H9 (cell line): ENCODE results near the gene TCFL5. TPM values are rescaled to one million over a fixed set of nuclear protein-coding genes. Genes with fewer than 3 reads are reported as not detected.

Experiments used
- DNase-seq: peaks from one replicate; pipeline ENCODE4 v3.0.0-alpha.2; 2017
- H2AFZ ChIP-seq: one replicate; pipeline ENCODE4 v1.6.1; 2013; ENCODE audit warnings: mild to moderate bottlenecking, low read length, control low read depth, moderate library complexity
- H2AK5ac ChIP-seq: 2 replicates; pipeline ENCODE4 v1.6.1; 2013; ENCODE audit warnings: low read length, control low read depth, mixed read lengths; ENCODE audit not compliant: insufficient read length
- H2BK120ac ChIP-seq: one replicate; pipeline ENCODE4 v1.6.1; 2013; ENCODE audit warnings: low read depth, mild to moderate bottlenecking, low read length, control low read depth, inconsistent platforms; ENCODE audit not compliant: poor library complexity, severe bottlenecking
- H2BK12ac ChIP-seq: 2 replicates; pipeline ENCODE4 v1.6.1; 2013; ENCODE audit warnings: low read length, control low read depth, mixed read lengths, low read depth; ENCODE audit not compliant: insufficient read length
- H2BK15ac ChIP-seq: 2 replicates; pipeline ENCODE4 v1.6.1; 2013; ENCODE audit warnings: low read depth, low read length, control low read depth
- H2BK20ac ChIP-seq: one replicate; pipeline ENCODE4 v1.6.1; 2013; ENCODE audit warnings: low read depth, mild to moderate bottlenecking, low read length, control low read depth, inconsistent platforms; ENCODE audit not compliant: poor library complexity, severe bottlenecking
- H2BK5ac ChIP-seq: 2 replicates; pipeline ENCODE4 v1.6.1; 2013; ENCODE audit warnings: low read length, control low read depth, mixed read lengths; ENCODE audit not compliant: insufficient read length
- H3K14ac ChIP-seq: 2 replicates; pipeline ENCODE4 v1.6.1; 2013; ENCODE audit warnings: low read length, control low read depth; ENCODE audit not compliant: insufficient read depth
- H3K18ac ChIP-seq: 2 replicates; pipeline ENCODE4 v1.6.1; 2013; ENCODE audit warnings: low read depth, mild to moderate bottlenecking, mixed read lengths, low read length, control low read depth; ENCODE audit not compliant: insufficient read length
- H3K23ac ChIP-seq: 2 replicates; pipeline ENCODE4 v1.6.1; 2013; ENCODE audit warnings: low read length, control low read depth, mixed read lengths, low read depth; ENCODE audit not compliant: insufficient read length
- H3K23me2 ChIP-seq: 2 replicates; pipeline ENCODE4 v1.6.1; 2013; ENCODE audit warnings: low read depth, mild to moderate bottlenecking, mixed read lengths, low read length, control low read depth; ENCODE audit not compliant: insufficient read length, poor library complexity, severe bottlenecking
- H3K27ac ChIP-seq: 2 replicates; pipeline ENCODE4 v1.5.1; 2013; ENCODE audit warnings: low read length, control low read depth, mixed read lengths, low read depth; ENCODE audit not compliant: insufficient read length
- H3K27me3 ChIP-seq: 2 replicates; pipeline ENCODE4 v1.6.1; 2013; ENCODE audit warnings: low read length, control low read depth, inconsistent platforms; ENCODE audit not compliant: insufficient read depth
- H3K4ac ChIP-seq: 2 replicates; pipeline ENCODE4 v1.6.1; 2013; ENCODE audit warnings: low read depth, mild to moderate bottlenecking, control low read depth, inconsistent platforms, low read length, moderate library complexity
- H3K4me1 ChIP-seq: 2 replicates; pipeline ENCODE4 v1.6.1; 2013; ENCODE audit warnings: low read length, control low read depth, inconsistent platforms; ENCODE audit not compliant: insufficient read depth
- H3K4me2 ChIP-seq: 2 replicates; pipeline ENCODE4 v1.6.1; 2013; ENCODE audit warnings: low read length, control low read depth, mixed read lengths; ENCODE audit not compliant: insufficient read length, insufficient read depth
- H3K56ac ChIP-seq: 2 replicates; pipeline ENCODE4 v1.6.1; 2013; ENCODE audit warnings: low read depth, mild to moderate bottlenecking, mixed read lengths, low read length, control low read depth; ENCODE audit not compliant: insufficient read length
- H3K79me1 ChIP-seq: 2 replicates; pipeline ENCODE4 v1.6.1; 2013; ENCODE audit warnings: low read depth, mild to moderate bottlenecking, moderate library complexity, low read length, control low read depth, inconsistent platforms; ENCODE audit not compliant: insufficient read depth, poor library complexity, severe bottlenecking
- H3K79me2 ChIP-seq: 2 replicates; pipeline ENCODE4 v1.6.1; 2013; ENCODE audit warnings: low read length, control low read depth, inconsistent platforms; ENCODE audit not compliant: insufficient read depth
- H3K9ac ChIP-seq: 2 replicates; pipeline ENCODE4 v1.6.1; 2013; ENCODE audit warnings: low read length, control low read depth, mixed read lengths; ENCODE audit not compliant: insufficient read length; ENCODE audit errors: extremely low read depth
- H3K9me3 ChIP-seq: one replicate; pipeline ENCODE4 v1.6.1; 2013; ENCODE audit warnings: low read depth, low read length, inconsistent platforms; ENCODE audit not compliant: control insufficient read depth
- H3T11ph ChIP-seq: one replicate; pipeline ENCODE4 v1.6.1; 2013; ENCODE audit warnings: mild to moderate bottlenecking, low read length, control low read depth, inconsistent platforms
- H4K20me1 ChIP-seq: one replicate; pipeline ENCODE4 v1.6.1; 2013; ENCODE audit not compliant: control insufficient read depth, insufficient read length, insufficient read depth
- H4K5ac ChIP-seq: 2 replicates; pipeline ENCODE4 v1.6.1; 2013; ENCODE audit warnings: low read depth, mild to moderate bottlenecking, mixed read lengths, low read length, control low read depth; ENCODE audit not compliant: insufficient read length
- H4K8ac ChIP-seq: replicated peaks from 2 replicates; pipeline ENCODE4 v1.6.1; 2013; ENCODE audit warnings: low read length, control low read depth, mixed read lengths, low read depth; ENCODE audit not compliant: insufficient read length
- H4K91ac ChIP-seq: 2 replicates; pipeline ENCODE4 v1.6.1; 2013; ENCODE audit warnings: low read depth, mild to moderate bottlenecking, moderate library complexity, mixed read lengths, low read length, control low read depth; ENCODE audit not compliant: insufficient read length
- H3K27ac Mint-ChIP-seq, 3 experiments: 2 replicates in 2 of 3; 3 replicates in 1 of 3; pipeline ENCODE4 v1.8.0; 2020 to 2021; ENCODE audit warnings: mixed read lengths in 3 of 3, mild to moderate bottlenecking in 1 of 3, moderate library complexity in 1 of 3
- H3K27me3 Mint-ChIP-seq: 2 replicates; pipeline ENCODE4 v1.8.0; 2021; ENCODE audit warnings: low read depth, mild to moderate bottlenecking, moderate library complexity, mixed read lengths
- H3K36me3 Mint-ChIP-seq, 3 experiments: 2 replicates in 2 of 3; 3 replicates in 1 of 3; pipeline ENCODE4 v1.8.0; 2020 to 2021; ENCODE audit warnings: low read depth in 3 of 3, mixed read lengths in 3 of 3; ENCODE audit not compliant: insufficient read depth in 1 of 3
- H3K4me1 Mint-ChIP-seq, 2 experiments: 2 replicates each; pipeline ENCODE4 v1.8.0; 2020; ENCODE audit warnings: mixed read lengths in 2 of 2
- H3K4me3 Mint-ChIP-seq, 2 experiments: 2 replicates in 1 of 2; 3 replicates in 1 of 2; pipeline ENCODE4 v1.8.0; 2020 to 2021; ENCODE audit warnings: mild to moderate bottlenecking in 2 of 2, mixed read lengths in 2 of 2, moderate library complexity in 1 of 2
- H3K9me3 Mint-ChIP-seq, 2 experiments: 2 replicates in 1 of 2; 3 replicates in 1 of 2; pipeline ENCODE4 v1.8.0; 2020; ENCODE audit warnings: mild to moderate bottlenecking in 2 of 2, mixed read lengths in 2 of 2, moderate library complexity in 1 of 2
- WGBS: extraction: QIAGEN DNeasy Blood & Tissue Kit; methylation state at CpG from one replicate; pipeline ENCODE4 v1.1.7; 2013; ENCODE audit warnings: missing lambda C conversion rate, low lambda C conversion rate, mixed read lengths; ENCODE audit not compliant: insufficient read length; ENCODE audit errors: extremely low coverage; 5-methylcytosine and 5-hydroxymethylcytosine counted together
- total RNA-seq: library from RNA; stranded (reverse); gene quantifications from 2 replicates; pipeline ENCODE4 v1.2.1, GENCODE V29; 2021
- TF ChIP-seq, protein P1 (sequence below): fragments of 200-600 bp; sonication (generic); conservative IDR thresholded peaks from 3 replicates; pipeline ENCODE4 v1.8.0; 2021; ENCODE audit warnings: antibody characterized with exemption, mild to moderate bottlenecking

The TCFL5 gene
- total RNA-seq, 1 experiment from 2014 or later, result 16.4 TPM

DNA sequence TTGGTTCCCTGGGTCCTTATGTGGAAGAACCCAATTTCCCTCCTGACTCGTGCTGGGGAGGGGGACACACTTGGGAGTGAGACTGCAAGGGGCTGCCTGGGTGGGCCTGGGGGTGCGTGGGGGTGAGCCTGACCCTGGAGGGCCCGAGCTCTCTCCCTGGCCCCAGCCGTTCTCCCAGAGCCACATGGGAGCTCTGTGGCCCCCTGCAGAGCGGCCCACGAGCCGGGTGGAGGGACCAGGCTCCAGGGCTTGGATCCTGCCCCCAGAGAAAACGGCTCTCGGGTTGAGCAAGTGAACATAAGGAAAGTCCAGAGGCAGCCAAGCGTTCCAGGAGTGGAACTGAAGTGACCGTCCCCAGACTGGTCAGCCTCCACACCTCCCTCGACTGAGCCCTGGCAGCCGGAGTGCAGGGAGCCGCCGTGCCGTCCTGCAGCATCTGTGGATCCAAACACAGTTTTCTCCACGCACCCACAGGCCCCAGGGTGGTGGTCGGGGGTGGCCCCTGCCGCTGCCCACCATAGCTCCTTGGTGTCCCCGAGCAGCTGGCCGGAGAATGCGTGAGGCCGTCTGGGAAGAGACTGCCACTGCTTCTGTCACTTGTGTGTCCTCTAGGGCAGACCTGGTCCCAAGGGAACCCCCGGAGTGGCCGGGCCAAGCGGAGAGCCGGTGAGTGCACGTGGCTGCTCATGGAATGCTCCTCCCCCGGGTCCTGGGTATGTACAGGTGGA lies 34.1 kb downstream of the TCFL5 start:
- no peak overlapping the region for H3K18ac ChIP-seq
- H3K9ac ChIP-seq, result no peak overlapping the region
- H3K27ac ChIP-seq, result no peak overlapping the region
- no peaks in the 10 kb centered on the region for H3K27me3 Mint-ChIP-seq
- H3K4me1 Mint-ChIP-seq, result peaks cover 13 to 21% of the 10 kb centered on the region in 2 experiments
- H3K4me1 ChIP-seq, result peaks cover 2% of the 10 kb centered on the region; the same call in 1 of the 2 replicates
- H3K23me2 ChIP-seq, result no peaks in the 10 kb centered on the region
- H3K36me3 Mint-ChIP-seq, result peaks cover 0 to 14% (median 0%) of the 10 kb centered on the region in 3 experiments; a peak in 3 of 7 replicates
- no peak overlapping the region for H2BK20ac ChIP-seq
- H2AFZ ChIP-seq, result no peak overlapping the region
- no peak overlapping the region for H3K4me2 ChIP-seq
- TF ChIP-seq, protein P1, sequence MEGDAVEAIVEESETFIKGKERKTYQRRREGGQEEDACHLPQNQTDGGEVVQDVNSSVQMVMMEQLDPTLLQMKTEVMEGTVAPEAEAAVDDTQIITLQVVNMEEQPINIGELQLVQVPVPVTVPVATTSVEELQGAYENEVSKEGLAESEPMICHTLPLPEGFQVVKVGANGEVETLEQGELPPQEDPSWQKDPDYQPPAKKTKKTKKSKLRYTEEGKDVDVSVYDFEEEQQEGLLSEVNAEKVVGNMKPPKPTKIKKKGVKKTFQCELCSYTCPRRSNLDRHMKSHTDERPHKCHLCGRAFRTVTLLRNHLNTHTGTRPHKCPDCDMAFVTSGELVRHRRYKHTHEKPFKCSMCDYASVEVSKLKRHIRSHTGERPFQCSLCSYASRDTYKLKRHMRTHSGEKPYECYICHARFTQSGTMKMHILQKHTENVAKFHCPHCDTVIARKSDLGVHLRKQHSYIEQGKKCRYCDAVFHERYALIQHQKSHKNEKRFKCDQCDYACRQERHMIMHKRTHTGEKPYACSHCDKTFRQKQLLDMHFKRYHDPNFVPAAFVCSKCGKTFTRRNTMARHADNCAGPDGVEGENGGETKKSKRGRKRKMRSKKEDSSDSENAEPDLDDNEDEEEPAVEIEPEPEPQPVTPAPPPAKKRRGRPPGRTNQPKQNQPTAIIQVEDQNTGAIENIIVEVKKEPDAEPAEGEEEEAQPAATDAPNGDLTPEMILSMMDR, result no peak
- H4K8ac ChIP-seq, result no peak overlapping the region
- no peak overlapping the region for H3K23ac ChIP-seq
- H3T11ph ChIP-seq, result no peak overlapping the region
- WGBS, result no CpG with 5 or more reads among the region's 29 CpGs
- no peaks in the 10 kb centered on the region for H3K27me3 ChIP-seq
- H3K4ac ChIP-seq, result no peak overlapping the region
- DNase-seq, result no peak
- no peaks in the 10 kb centered on the region for H4K20me1 ChIP-seq
- no peak overlapping the region for H2BK5ac ChIP-seq
- no peak overlapping the region for H3K27ac Mint-ChIP-seq
- no peak overlapping the region for H3K4me3 Mint-ChIP-seq
- no peak overlapping the region for H4K5ac ChIP-seq
- H2BK15ac ChIP-seq, result no peak overlapping the region
- H3K9me3 ChIP-seq, result no peaks in the 10 kb centered on the region
- no peaks in the 10 kb centered on the region for H3K79me1 ChIP-seq
- no peaks in the 10 kb centered on the region for H3K9me3 Mint-ChIP-seq
- no peak overlapping the region for H2AK5ac ChIP-seq
- H3K14ac ChIP-seq, result no peak overlapping the region
- no peak overlapping the region for H3K56ac ChIP-seq
- H3K79me2 ChIP-seq, result no peaks in the 10 kb centered on the region
- no peak overlapping the region for H2BK12ac ChIP-seq
- no peak overlapping the region for H4K91ac ChIP-seq
- H2BK120ac ChIP-seq, result no peak overlapping the region
